GM12891 (cell line): Measurements from ENCODE around the gene FRMPD4.

Experiments used
- DNase-seq: peaks from one replicate; pipeline ENCODE4 v3.0.0; 2011; ENCODE audit warnings: low spot score; ENCODE audit not compliant: insufficient read length
- FAIRE-seq: peaks from 2 replicates; lab custom pipeline; 2011; peaks lifted over from hg19 to GRCh38; lab: Jason Lieb, UNC
- PAX5 ChIP-seq: IDR thresholded peaks from 2 replicates; pipeline ENCODE4 v1.6.1; 2011; ENCODE audit warnings: low read length, moderate library complexity, mild to moderate bottlenecking; ENCODE audit not compliant: insufficient read depth, severe bottlenecking
- POLR2A ChIP-seq: IDR thresholded peaks from 2 replicates; pipeline ENCODE4 v1.6.1; 2011; ENCODE audit warnings: low read depth, low read length, control low read depth
- POLR2AphosphoS5 ChIP-seq: IDR thresholded peaks from 2 replicates; pipeline ENCODE4 v1.6.1; 2011; ENCODE audit warnings: low read depth, low read length, control low read depth
- POU2F2 ChIP-seq: IDR thresholded peaks from 2 replicates; pipeline ENCODE4 v1.6.1; 2011; ENCODE audit warnings: low read depth, mild to moderate bottlenecking, control low read depth, low read length, moderate library complexity
- SPI1 ChIP-seq: IDR thresholded peaks from 2 replicates; pipeline ENCODE4 v1.6.1; 2011; ENCODE audit warnings: low read depth, low read length, control low read depth
- TAF1 ChIP-seq: IDR thresholded peaks from 2 replicates; pipeline ENCODE4 v1.6.1; 2011; ENCODE audit warnings: low read depth, low read length, control low read depth

Gene FRMPD4

GRCh38 chrX:12309040-12309743 lies 170.9 kb downstream of the FRMPD4 start:
- FAIRE-seq = no peak
- TF ChIP-seq POLR2AphosphoS5 = no peak
- TF ChIP-seq POLR2A = no peak
- no peak for TF ChIP-seq SPI1
- no peak for TF ChIP-seq PAX5
- no peak for TF ChIP-seq POU2F2
- TF ChIP-seq TAF1 = no peak

GRCh38 chrX:12309744-12310076 lies 171.4 kb downstream of the FRMPD4 start:
- FAIRE-seq = no peak
- no peak for DNase-seq
- TF ChIP-seq TAF1 = no peak
- TF ChIP-seq POLR2AphosphoS5 = no peak
- TF ChIP-seq SPI1 = no peak
- no peak for TF ChIP-seq POLR2A
- TF ChIP-seq POU2F2 = no peak
- TF ChIP-seq PAX5 = no peak

More at GRCh38 chrX:12309040-12309743, 170.9 kb downstream of the FRMPD4 start:
- DNase-seq = no peak

- DNase-seq (no peak), FAIRE-seq (no peak)
- no peak for TF ChIP-seq PAX5
- TF ChIP-seq POLR2AphosphoS5 = no peak
- no peak for TF ChIP-seq TAF1
- TF ChIP-seq POU2F2 = no peak
- no peak for TF ChIP-seq SPI1
- no peak for TF ChIP-seq POLR2A
Measured at GRCh38 chrX:12314651-12315050, 176.4 kb downstream of the FRMPD4 start.

GRCh38 chrX:12315526-12315925 lies 177.3 kb downstream of the FRMPD4 start:
- DNase-seq (no peak), FAIRE-seq (no peak)
- TF ChIP-seq POLR2A = no peak
- TF ChIP-seq SPI1 = no peak
- TF ChIP-seq PAX5 = no peak
- no peak for TF ChIP-seq POLR2AphosphoS5
- no peak for TF ChIP-seq POU2F2
- TF ChIP-seq TAF1 = no peak

- no peak for FAIRE-seq
- no peak for DNase-seq
- TF ChIP-seq TAF1 = no peak
- TF ChIP-seq POLR2A = no peak
- no peak for TF ChIP-seq POLR2AphosphoS5
- no peak for TF ChIP-seq PAX5
- no peak for TF ChIP-seq SPI1
- TF ChIP-seq POU2F2 = no peak
Measured at GRCh38 chrX:12319003-12319519, 180.8 kb downstream of the FRMPD4 start.

GRCh38 chrX:12319992-12320391 lies 181.7 kb downstream of the FRMPD4 start:
- DNase-seq (no peak), FAIRE-seq (no peak)
- TF ChIP-seq POU2F2 = no peak
- TF ChIP-seq TAF1 = no peak
- no peak for TF ChIP-seq SPI1
- TF ChIP-seq POLR2A = no peak
- no peak for TF ChIP-seq PAX5
- no peak for TF ChIP-seq POLR2AphosphoS5

GRCh38 chrX:12322031-12322430 lies 183.8 kb downstream of the FRMPD4 start:
- TF ChIP-seq POLR2AphosphoS5 (no peak), PAX5 (no peak), POU2F2 (no peak), SPI1 (no peak), TAF1 (no peak), POLR2A (no peak)
- DNase-seq (no peak), FAIRE-seq (no peak)

GRCh38 chrX:12325171-12325570 lies 186.9 kb downstream of the FRMPD4 start:
- DNase-seq = no peak
- no peak for TF ChIP-seq POU2F2
- TF ChIP-seq SPI1 = no peak
- no peak for TF ChIP-seq POLR2AphosphoS5
- TF ChIP-seq TAF1 = no peak
- no peak for TF ChIP-seq POLR2A
- TF ChIP-seq PAX5 = no peak
- FAIRE-seq = no peak

GRCh38 chrX:12327836-12328235 lies 189.6 kb downstream of the FRMPD4 start:
- DNase-seq (no peak), FAIRE-seq (no peak)
- TF ChIP-seq PAX5 (no peak), POLR2A (no peak), POLR2AphosphoS5 (no peak), POU2F2 (no peak), SPI1 (no peak), TAF1 (no peak)

- TF ChIP-seq POLR2AphosphoS5 = no peak
- no peak for TF ChIP-seq SPI1
- no peak for TF ChIP-seq PAX5
- TF ChIP-seq POU2F2 = no peak
- no peak for TF ChIP-seq POLR2A
- FAIRE-seq (no peak), DNase-seq (no peak)
Measured at GRCh38 chrX:12329476-12329875, 191.2 kb downstream of the FRMPD4 start.
